CD8-positive, alpha-beta memory T cell (primary cell): ENCODE data around the gene CHST5. TPM values are rescaled to one million over a fixed set of nuclear protein-coding genes. Genes with fewer than 3 reads are reported as not detected.

Experiments
- CTCF ChIA-PET: fragments of 350-600 bp; sonication (Branson Sonifier 250); formaldehyde crosslinking; loops from one replicate; lab custom pipeline; 2021; ENCODE audit warnings: antibody characterized with exemption; lab: Charles Lee
- POLR2A ChIA-PET: fragments of 350-600 bp; sonication (Branson Sonifier 250); formaldehyde crosslinking; loops from one replicate; lab custom pipeline; 2021; ENCODE audit warnings: antibody characterized with exemption; lab: Charles Lee
- DNase-seq, 5 donors: peaks; one replicate each; pipeline versions ENCODE4 v3.0.0 to v3.0.0-alpha.2; 2020 to 2022; ENCODE audit warnings: mixed read lengths in 1 of 5
- H3K27ac ChIP-seq: one replicate; pipeline ENCODE4 v1.7.0; 2013; ENCODE audit warnings: low read depth, mild to moderate bottlenecking, low read length, moderate library complexity
- H3K27me3 ChIP-seq: 2 replicates; pipeline ENCODE4 v1.7.0; 2013; ENCODE audit warnings: low read length, mild to moderate bottlenecking; ENCODE audit not compliant: insufficient read depth, poor library complexity, severe bottlenecking
- H3K36me3 ChIP-seq: 2 replicates; pipeline ENCODE4 v1.7.0; 2013; ENCODE audit warnings: mild to moderate bottlenecking, low read length, moderate library complexity; ENCODE audit not compliant: insufficient read depth
- H3K4me1 ChIP-seq: 2 replicates; pipeline ENCODE4 v1.7.0; 2013; ENCODE audit warnings: mild to moderate bottlenecking, low read length, moderate library complexity; ENCODE audit not compliant: insufficient read depth
- H3K4me3 ChIP-seq: 2 replicates; pipeline ENCODE4 v1.7.0; 2013; ENCODE audit warnings: mild to moderate bottlenecking, low read length
- H3K9me3 ChIP-seq: 2 replicates; pipeline ENCODE4 v1.7.0; 2013; ENCODE audit warnings: mild to moderate bottlenecking, low read length
- H3K27ac Mint-ChIP-seq, 8 donors: one replicate each; pipeline ENCODE4 v1.8.0; 2020 to 2021; ENCODE audit warnings: mixed read lengths in 8 of 8, mild to moderate bottlenecking in 6 of 8, inconsistent platforms in 3 of 8, moderate library complexity in 3 of 8
- H3K27me3 Mint-ChIP-seq, 2 donors: one replicate each; pipeline ENCODE4 v1.8.0; 2020 to 2021; ENCODE audit warnings: mixed read lengths in 2 of 2, mild to moderate bottlenecking in 1 of 2, moderate library complexity in 1 of 2
- H3K36me3 Mint-ChIP-seq, 3 donors: one replicate each; pipeline ENCODE4 v1.8.0; 2020 to 2021; ENCODE audit warnings: mixed read lengths in 3 of 3, inconsistent platforms in 1 of 3, mild to moderate bottlenecking in 1 of 3
- H3K4me1 Mint-ChIP-seq, 3 donors: one replicate each; pipeline ENCODE4 v1.8.0; 2020 to 2021; ENCODE audit warnings: mixed read lengths in 3 of 3, inconsistent platforms in 1 of 3, mild to moderate bottlenecking in 1 of 3
- H3K4me3 Mint-ChIP-seq, 7 donors: one replicate each; pipeline ENCODE4 v1.8.0; 2020 to 2021; ENCODE audit warnings: mixed read lengths in 7 of 7, mild to moderate bottlenecking in 6 of 7, moderate library complexity in 4 of 7, inconsistent platforms in 2 of 7
- H3K9me3 Mint-ChIP-seq, 5 donors: one replicate each; pipeline ENCODE4 v1.8.0; 2020 to 2022; ENCODE audit warnings: mixed read lengths in 5 of 5, mild to moderate bottlenecking in 3 of 5, moderate library complexity in 2 of 5, inconsistent platforms in 1 of 5
- polyA plus RNA-seq: library from polyadenylated mRNA; unstranded; fragments of 300-500 nt; fragmentation: Illumina TruSeq; gene quantifications from one replicate; pipeline ENCODE4 v1.2.3, GENCODE V29; 2021
- total RNA-seq, 2 experiments: library from RNA; stranded (reverse); gene quantifications; one replicate each; pipeline ENCODE4 v1.2.3, GENCODE V29; 2021

The CHST5 gene
- total and polyA plus RNA-seq, 3 experiments from 2014 or later = not detected

GRCh38 chr16:75482434-75483205 is 53.3 kb downstream of the CHST5 start:
- Mint-ChIP-seq H3K9me3 (no peaks in the 10 kb centered on the region), H3K4me3 (no peak overlapping the region)

GRCh38 chr16:75481475-75481874 is 54.4 kb downstream of the CHST5 start:
- Histone ChIP-seq H3K4me3 (no peak overlapping the region), H3K4me1 (no peaks in the 10 kb centered on the region), H3K36me3 (no peaks in the 10 kb centered on the region), H3K27me3 (no peaks in the 10 kb centered on the region), H3K9me3 (no peaks in the 10 kb centered on the region), H3K27ac (no peak overlapping the region)
- Mint-ChIP-seq H3K4me1 (no peaks in the 10 kb centered on the region), H3K9me3 (no peaks in the 10 kb centered on the region), H3K4me3 (no peak overlapping the region), H3K36me3 (no peaks in the 10 kb centered on the region), H3K27me3 (peaks cover 10 to 27% of the 10 kb centered on the region in 2 donors), H3K27ac (no peak overlapping the region)
- POLR2A ChIA-PET = no interaction called here
- DNase-seq = no peak
- CTCF ChIA-PET = interaction anchor here (2.3 kb wide), 1 partner anchor 16 kb away, joined by 5 read pairs; no protein-coding TSS in a partner anchor

More at GRCh38 chr16:75482434-75483205, 53.3 kb downstream of the CHST5 start:
- Mint-ChIP-seq H3K36me3 (no peaks in the 10 kb centered on the region), H3K27me3 (peaks cover 6 to 32% of the 10 kb centered on the region in 2 donors), H3K27ac (no peak overlapping the region), H3K4me1 (no peaks in the 10 kb centered on the region)
- H3K4me1 ChIP-seq = no peaks in the 10 kb centered on the region
- CTCF ChIA-PET = interaction anchor here (2.3 kb wide), 1 partner anchor 17 kb away, joined by 5 read pairs; no protein-coding TSS in a partner anchor
- peaks cover 4% of the 10 kb centered on the region for H3K27me3 ChIP-seq
- no peaks in the 10 kb centered on the region for H3K36me3 ChIP-seq
- no peaks in the 10 kb centered on the region for H3K9me3 ChIP-seq
- POLR2A ChIA-PET = no interaction called here
- no peak overlapping the region for H3K4me3 ChIP-seq
- no peak for DNase-seq
- H3K27ac ChIP-seq = no peak overlapping the region

- Mint-ChIP-seq H3K4me3 (no peak overlapping the region), H3K9me3 (no peaks in the 10 kb centered on the region), H3K36me3 (no peaks in the 10 kb centered on the region)
Observed at GRCh38 chr16:75479421-75479990, 56.4 kb downstream of the CHST5 start.

More at GRCh38 chr16:75479421-75479990, 56.4 kb downstream of the CHST5 start:
- H3K4me1 Mint-ChIP-seq = no peaks in the 10 kb centered on the region
- no peak for DNase-seq
- no peak overlapping the region for H3K27ac Mint-ChIP-seq
- H3K27ac ChIP-seq = no peak overlapping the region
- H3K36me3 ChIP-seq = no peaks in the 10 kb centered on the region
- ChIA-PET CTCF (no interaction called here), POLR2A (no interaction called here)
- no peaks in the 10 kb centered on the region for H3K4me1 ChIP-seq
- no peaks in the 10 kb centered on the region for H3K27me3 ChIP-seq
- peaks cover 7 to 18% of the 10 kb centered on the region in 2 donors for H3K27me3 Mint-ChIP-seq
- H3K4me3 ChIP-seq = no peak overlapping the region
- H3K9me3 ChIP-seq = no peaks in the 10 kb centered on the region

Other genes with a start within 250 kb of the CHST5 start
- gene CFDP1, start 102.6 kb downstream of the CHST5 start, total RNA-seq = 10 to 100 TPM; 34.2 to 39.1 TPM
- 33.8 TPM for gene CFDP1, start 102.6 kb downstream of the CHST5 start, polyA plus RNA-seq
- 10 to 100 TPM; 40.9 to 41.8 TPM for gene TMEM170A, start 71.4 kb downstream of the CHST5 start, total RNA-seq
- gene TMEM170A, start 71.4 kb downstream of the CHST5 start, polyA plus RNA-seq = 41.7 TPM
- gene CHST6, start 40.7 kb downstream of the CHST5 start, total RNA-seq = under 1 TPM; 0.04 to 0.11 TPM
- not detected for gene CHST6, start 40.7 kb downstream of the CHST5 start, polyA plus RNA-seq
- gene TMEM231, start 20.1 kb upstream of the CHST5 start, total RNA-seq = 1 to 10 TPM; 5.3 to 5.4 TPM
- gene TMEM231, start 20.1 kb upstream of the CHST5 start, polyA plus RNA-seq = 3.4 TPM
- 10 to 100 TPM; 61.7 to 66.2 TPM for gene GABARAPL2, start 30.3 kb upstream of the CHST5 start, total RNA-seq
- 331 TPM for gene GABARAPL2, start 30.3 kb upstream of the CHST5 start, polyA plus RNA-seq
- gene ADAT1, start 87.2 kb upstream of the CHST5 start, total RNA-seq = 10 to 100 TPM; 57.9 to 59.8 TPM
- 70.5 TPM for gene ADAT1, start 87.2 kb upstream of the CHST5 start, polyA plus RNA-seq
- 100 to 1,000 TPM; 291 to 307 TPM for gene KARS1, start 111.6 kb upstream of the CHST5 start, total RNA-seq
- gene KARS1, start 111.6 kb upstream of the CHST5 start, polyA plus RNA-seq = 258 TPM
- gene TERF2IP, start 111.7 kb upstream of the CHST5 start, total RNA-seq = 10 to 100 TPM; 90.6 to 91.0 TPM
- gene TERF2IP, start 111.7 kb upstream of the CHST5 start, polyA plus RNA-seq = 209 TPM
- not detected for gene CPHXL2, start 140.9 kb upstream of the CHST5 start, total RNA-seq
- not detected for gene CPHXL2, start 140.9 kb upstream of the CHST5 start, polyA plus RNA-seq
- not detected for gene DUXB, start 165.4 kb upstream of the CHST5 start, total RNA-seq
- not detected for gene DUXB, start 165.4 kb upstream of the CHST5 start, polyA plus RNA-seq
- gene CPHXL, start 190.4 kb upstream of the CHST5 start, total RNA-seq = not detected
- not detected for gene CPHXL, start 190.4 kb upstream of the CHST5 start, polyA plus RNA-seq